Right lobe of liver (tissue), 4 donors: Measurements from ENCODE around the gene MRPS31.

Source experiments
- CTCF ChIP-seq, 4 donors: fragments of 200-600 bp in 3 of 4; fragments of 450-650 bp in 1 of 4; IDR thresholded peaks; one replicate each; pipeline versions ENCODE4 v1.5.1 to v1.8.0; 2016 to 2022; ENCODE audit warnings: antibody characterized with exemption in 4 of 4, mild to moderate bottlenecking in 2 of 4
- POLR2A ChIP-seq: fragments of 450-650 bp; IDR thresholded peaks from one replicate; pipeline ENCODE4 v1.6.1; 2017; ENCODE audit warnings: antibody characterized with exemption, mild to moderate bottlenecking
- donor health status: DM: no; HTN: no; CAD: no.
- donor health status: DM: no; HTN: no; CAD: no.
- donor health status: DM: no; HTN: yes; CAD: no.

- TF ChIP-seq CTCF (IDR thresholded peaks at IDR 0.05) (no peak), POLR2A (no peak)
Observed at GRCh38 chr13:40809471-40809870, 38.5 kb upstream of the MRPS31 start.
